Colonic mucosa (tissue), 4 donors: ENCODE measurements around the gene EPG5. TPM values are rescaled to one million over a fixed set of nuclear protein-coding genes. Genes with fewer than 3 reads are reported as not detected.

ENCODE experiments used
- DNase-seq: peaks from one replicate; pipeline ENCODE4 v3.0.0-alpha.2; 2020
- H3K27ac ChIP-seq: fragments of 200-600 bp; one replicate; pipeline ENCODE4 v1.8.0; 2021
- H3K27me3 ChIP-seq: fragments of 200-600 bp; one replicate; pipeline ENCODE4 v1.8.0; 2021
- H3K36me3 ChIP-seq: fragments of 200-600 bp; one replicate; pipeline ENCODE4 v1.8.0; 2021
- H3K4me1 ChIP-seq: fragments of 200-600 bp; one replicate; pipeline ENCODE4 v1.8.0; 2021; ENCODE audit warnings: mild to moderate bottlenecking
- H3K4me3 ChIP-seq: fragments of 200-600 bp; one replicate; pipeline ENCODE4 v1.8.0; 2021
- H3K9ac ChIP-seq, 2 donors: one replicate each; pipeline ENCODE4 v1.7.0; 2013; ENCODE audit warnings: control low read depth in 2 of 2, low read depth in 2 of 2, low read length in 2 of 2
- H3K9me3 ChIP-seq: fragments of 200-600 bp; one replicate; pipeline ENCODE4 v1.8.0; 2021
- CTCF ChIP-seq: fragments of 200-600 bp; IDR thresholded peaks from one replicate; pipeline ENCODE4 v1.8.0; 2022; ENCODE audit warnings: antibody characterized with exemption, mild to moderate bottlenecking
- intact Hi-C: fragments of 100-400 bp; cut with DNase I; formaldehyde crosslinking; loops from one replicate; pipeline ENCODE4 v1.14.1; 2022
- total RNA-seq, 2 donors: library from RNA; stranded (reverse); fragmentation: NEBNext Ultra II Directional in 1 of 2; extraction: Animal tissue kit (Norgen Biotek cat#: 25700) in 1 of 2; gene quantifications; one replicate each; pipeline ENCODE4 v1.2.1, GENCODE V29; 2021
- donor health status: healthy.
- donor health status: DM: no; HTN: no; CAD: no.
- donor health status: DM: no; HTN: no; CAD: no.

EPG5 gene
- total RNA-seq, 2 donors from 2014 or later, result 16.0 to 17.3 TPM

DNA sequence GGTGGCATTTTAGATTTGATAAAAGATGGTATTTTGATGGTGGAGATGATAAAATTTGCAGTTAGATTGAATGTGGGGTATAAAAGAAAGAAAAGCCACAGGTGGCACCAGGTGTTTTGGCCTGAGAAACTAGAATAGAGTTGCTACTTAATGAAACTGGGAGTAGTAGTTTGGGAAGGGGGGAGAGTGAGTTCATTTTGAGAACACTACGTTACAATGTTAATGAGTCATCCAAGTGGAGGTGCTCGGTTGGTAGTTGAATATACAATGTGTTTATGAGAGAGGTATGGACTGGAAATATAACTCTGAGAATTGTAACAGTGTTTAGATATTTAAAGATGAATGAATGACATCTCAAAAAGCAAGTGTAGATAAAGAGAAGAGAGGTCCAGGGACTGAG lies 26.4 kb downstream of the EPG5 start:
- DNase-seq, result no peak
- Histone ChIP-seq H3K27ac (no peak overlapping the region), H3K36me3 (peaks cover 21% of the 10 kb centered on the region), H3K27me3 (no peaks in the 10 kb centered on the region), H3K9me3 (no peaks in the 10 kb centered on the region), H3K4me1 (no peaks in the 10 kb centered on the region), H3K9ac (no peak overlapping the region), H3K4me3 (no peak overlapping the region)
- no peak for TF ChIP-seq CTCF
- intact Hi-C loops, result no loop called here

- no peak for TF ChIP-seq CTCF
- no peak overlapping the region for H3K27ac ChIP-seq
- H3K4me1 ChIP-seq, result no peaks in the 10 kb centered on the region
- H3K36me3 ChIP-seq, result peaks cover 21% of the 10 kb centered on the region
- no peak overlapping the region for H3K9ac ChIP-seq
- no peak overlapping the region for H3K4me3 ChIP-seq
- no peaks in the 10 kb centered on the region for H3K27me3 ChIP-seq
- no peaks in the 10 kb centered on the region for H3K9me3 ChIP-seq
- intact Hi-C loops, result no loop called here
- DNase-seq, result no peak
Observed at GRCh38 chr18:45939236-45939635, 27.9 kb downstream of the EPG5 start.

GRCh38 chr18:45938488-45938935 lies 28.6 kb downstream of the EPG5 start:
- DNase-seq, result no peak
- Histone ChIP-seq H3K4me1 (no peaks in the 10 kb centered on the region), H3K27ac (no peak overlapping the region), H3K9me3 (no peaks in the 10 kb centered on the region), H3K9ac (no peak overlapping the region), H3K4me3 (no peak overlapping the region), H3K27me3 (no peaks in the 10 kb centered on the region), H3K36me3 (peaks cover 21% of the 10 kb centered on the region)
- no peak for TF ChIP-seq CTCF
- intact Hi-C loops, result no loop called here

DNA sequence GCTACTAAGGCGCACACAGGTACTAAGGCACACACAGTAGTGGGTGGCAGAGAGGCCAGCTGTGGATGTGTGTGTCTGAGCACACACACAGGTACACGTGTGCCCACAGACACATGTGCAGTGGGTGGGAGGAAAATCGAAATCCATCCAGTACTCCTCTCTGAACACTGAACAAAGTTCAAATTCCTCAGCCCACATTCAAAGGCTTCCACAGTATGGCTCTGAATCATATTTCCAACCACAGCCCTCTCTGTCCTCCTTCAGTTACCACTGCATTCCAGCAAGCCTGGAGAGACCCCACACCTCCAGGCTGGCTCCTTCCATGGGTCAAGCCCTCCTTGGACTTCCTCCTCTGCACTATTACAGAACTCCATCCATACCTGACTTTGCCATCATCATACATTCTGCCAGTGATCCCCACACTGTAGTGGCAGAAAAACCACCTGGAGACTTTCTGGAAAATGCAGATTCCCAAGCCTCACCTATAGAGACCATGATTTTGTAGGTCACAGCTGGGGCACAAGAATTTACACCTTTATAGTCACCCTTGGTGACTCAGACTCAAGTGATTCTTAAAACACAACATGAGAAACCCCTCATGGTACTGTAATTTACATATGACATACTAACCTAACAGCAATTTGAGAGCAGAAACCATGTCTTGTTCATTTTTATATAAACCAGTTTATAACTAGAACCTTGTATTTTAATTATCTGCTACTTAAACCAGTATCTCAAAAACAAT lies 31.4 kb downstream of the EPG5 start:
- DNase-seq, result no peak
- no peaks in the 10 kb centered on the region for H3K4me1 ChIP-seq
- no peaks in the 10 kb centered on the region for H3K9me3 ChIP-seq
- peaks cover 10% of the 10 kb centered on the region for H3K36me3 ChIP-seq
- TF ChIP-seq CTCF, result no peak
- intact Hi-C loops, result no loop called here
- H3K27ac ChIP-seq, result no peak overlapping the region
- no peaks in the 10 kb centered on the region for H3K27me3 ChIP-seq
- no peak overlapping the region for H3K4me3 ChIP-seq
- no peak overlapping the region for H3K9ac ChIP-seq

DNA sequence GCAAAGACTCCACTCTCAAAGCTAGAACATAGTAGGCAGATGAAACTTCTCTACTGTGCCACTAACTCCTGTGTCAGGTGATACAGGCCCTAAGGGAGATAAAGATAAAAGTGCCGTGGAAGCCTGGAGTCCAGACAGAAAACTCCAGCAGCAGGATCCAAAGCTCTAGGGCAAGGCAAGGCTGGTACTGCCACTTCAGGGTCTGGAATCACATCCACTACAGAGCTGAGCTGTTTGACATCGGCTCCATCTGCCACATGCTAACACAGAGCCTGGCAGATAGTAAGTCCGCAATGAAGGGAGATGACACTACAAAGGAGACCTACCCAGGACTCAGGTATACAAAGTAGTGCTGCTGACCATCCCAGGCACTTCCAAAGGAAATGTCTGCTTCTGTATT lies 34.4 kb downstream of the EPG5 start:
- no peak for TF ChIP-seq CTCF
- H3K4me3 ChIP-seq, result no peak overlapping the region
- H3K4me1 ChIP-seq, result no peaks in the 10 kb centered on the region
- DNase-seq, result no peak
- no peak overlapping the region for H3K9ac ChIP-seq
- H3K36me3 ChIP-seq, result peaks cover 5% of the 10 kb centered on the region
- H3K27ac ChIP-seq, result no peak overlapping the region
- H3K27me3 ChIP-seq, result no peaks in the 10 kb centered on the region
- H3K9me3 ChIP-seq, result no peaks in the 10 kb centered on the region
- intact Hi-C loops, result no loop called here
